Osteocyte (in vitro differentiated cells): Measurements from ENCODE around the gene DENND1A. TPM values are rescaled to one million over a fixed set of nuclear protein-coding genes. Genes with fewer than 3 reads are reported as not detected.
"Not testable (repeated sequence)": the region's sequence is repeated elsewhere in the genome, so short reads cannot be mapped to it uniquely, and the experiment has no call there.

Experiments used
- DNase-seq: peaks from one replicate; pipeline ENCODE4 v3.0.0; 2021; ENCODE audit warnings: mixed read lengths; ENCODE audit not compliant: unreplicated experiment; ENCODE audit errors: extremely low spot score
- H3K27ac Mint-ChIP-seq: one replicate; pipeline ENCODE4 v1.8.0; 2021; ENCODE audit warnings: mild to moderate bottlenecking, mixed read lengths; ENCODE audit not compliant: unreplicated experiment
- H3K27me3 Mint-ChIP-seq: one replicate; pipeline ENCODE4 v1.8.0; 2021; ENCODE audit warnings: mixed read lengths; ENCODE audit not compliant: unreplicated experiment
- H3K36me3 Mint-ChIP-seq: one replicate; pipeline ENCODE4 v1.8.0; 2021; ENCODE audit warnings: mixed read lengths; ENCODE audit not compliant: unreplicated experiment
- H3K4me1 Mint-ChIP-seq: one replicate; pipeline ENCODE4 v1.8.0; 2021; ENCODE audit warnings: mixed read lengths; ENCODE audit not compliant: unreplicated experiment
- H3K4me3 Mint-ChIP-seq: one replicate; pipeline ENCODE4 v1.8.0; 2021; ENCODE audit warnings: mild to moderate bottlenecking, moderate library complexity, mixed read lengths; ENCODE audit not compliant: unreplicated experiment
- H3K9me3 Mint-ChIP-seq: one replicate; pipeline ENCODE4 v1.8.0; 2021; ENCODE audit warnings: mixed read lengths; ENCODE audit not compliant: unreplicated experiment
- total RNA-seq: library from RNA; stranded (reverse); gene quantifications from 2 replicates; pipeline ENCODE4 v1.2.1, GENCODE V29; 2021
- TF ChIP-seq, protein P1 (sequence below): fragments of 200-600 bp; sonication (generic); IDR thresholded peaks from 2 replicates; pipeline ENCODE4 v1.5.0; 2021; ENCODE audit warnings: antibody characterized with exemption, mild to moderate bottlenecking, moderate library complexity

The DENND1A gene
- total RNA-seq, 1 donor from 2014 or later: 19.8 TPM

DNA sequence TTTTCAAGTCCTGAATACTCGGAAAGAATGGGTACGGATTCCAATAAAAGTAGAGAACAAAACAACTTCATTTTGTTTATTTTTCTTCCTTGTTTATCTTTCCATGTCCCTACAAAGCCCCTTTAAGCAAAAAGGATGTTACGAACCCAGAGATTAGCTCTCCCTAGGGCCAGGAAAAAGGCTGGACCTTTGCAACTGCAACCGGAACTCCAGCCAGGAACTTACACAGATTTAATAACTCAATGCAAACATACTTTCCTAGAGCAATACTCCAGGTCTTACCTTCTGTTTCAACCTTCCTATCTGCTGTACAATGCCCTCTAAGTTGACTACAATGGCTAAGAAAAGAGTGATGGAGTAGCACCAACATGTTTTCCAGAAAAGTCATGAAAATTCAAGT is 7.0 kb downstream of the DENND1A start:
- H3K36me3 Mint-ChIP-seq: peaks cover 3% of the 10 kb centered on the region
- no peak overlapping the region for H3K27ac Mint-ChIP-seq
- no peaks in the 10 kb centered on the region for H3K27me3 Mint-ChIP-seq
- DNase-seq: no peak
- H3K4me1 Mint-ChIP-seq: peaks cover 36% of the 10 kb centered on the region
- peaks cover 4% of the 10 kb centered on the region for H3K9me3 Mint-ChIP-seq
- no peak overlapping the region for H3K4me3 Mint-ChIP-seq
- TF ChIP-seq, protein P1, sequence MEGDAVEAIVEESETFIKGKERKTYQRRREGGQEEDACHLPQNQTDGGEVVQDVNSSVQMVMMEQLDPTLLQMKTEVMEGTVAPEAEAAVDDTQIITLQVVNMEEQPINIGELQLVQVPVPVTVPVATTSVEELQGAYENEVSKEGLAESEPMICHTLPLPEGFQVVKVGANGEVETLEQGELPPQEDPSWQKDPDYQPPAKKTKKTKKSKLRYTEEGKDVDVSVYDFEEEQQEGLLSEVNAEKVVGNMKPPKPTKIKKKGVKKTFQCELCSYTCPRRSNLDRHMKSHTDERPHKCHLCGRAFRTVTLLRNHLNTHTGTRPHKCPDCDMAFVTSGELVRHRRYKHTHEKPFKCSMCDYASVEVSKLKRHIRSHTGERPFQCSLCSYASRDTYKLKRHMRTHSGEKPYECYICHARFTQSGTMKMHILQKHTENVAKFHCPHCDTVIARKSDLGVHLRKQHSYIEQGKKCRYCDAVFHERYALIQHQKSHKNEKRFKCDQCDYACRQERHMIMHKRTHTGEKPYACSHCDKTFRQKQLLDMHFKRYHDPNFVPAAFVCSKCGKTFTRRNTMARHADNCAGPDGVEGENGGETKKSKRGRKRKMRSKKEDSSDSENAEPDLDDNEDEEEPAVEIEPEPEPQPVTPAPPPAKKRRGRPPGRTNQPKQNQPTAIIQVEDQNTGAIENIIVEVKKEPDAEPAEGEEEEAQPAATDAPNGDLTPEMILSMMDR: no peak

DNA sequence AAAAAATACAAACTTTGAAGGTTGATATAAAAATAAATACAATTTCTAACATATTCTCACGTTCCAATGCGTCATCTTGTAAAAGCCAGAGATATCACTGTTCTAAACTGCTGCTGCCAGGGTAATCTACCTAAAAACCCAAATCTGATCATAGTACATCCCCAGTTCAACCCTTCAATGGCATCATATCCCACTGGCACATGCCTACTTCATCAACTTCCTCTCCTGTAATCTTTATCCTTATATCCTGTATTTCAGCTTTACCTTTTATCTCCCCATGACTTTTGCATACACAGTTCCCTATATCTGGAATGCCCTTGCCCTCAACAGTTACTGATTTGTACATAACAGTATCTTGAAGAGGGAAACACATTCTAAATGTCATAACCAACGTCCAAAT is 7.5 kb downstream of the DENND1A start:
- TF ChIP-seq, protein P1: no peak
- H3K4me3 Mint-ChIP-seq: no peak overlapping the region
- peaks cover 3% of the 10 kb centered on the region for H3K36me3 Mint-ChIP-seq
- H3K9me3 Mint-ChIP-seq: peaks cover 4% of the 10 kb centered on the region
- DNase-seq: no peak
- no peak overlapping the region for H3K27ac Mint-ChIP-seq
- peaks cover 32% of the 10 kb centered on the region for H3K4me1 Mint-ChIP-seq
- H3K27me3 Mint-ChIP-seq: no peaks in the 10 kb centered on the region

DNA sequence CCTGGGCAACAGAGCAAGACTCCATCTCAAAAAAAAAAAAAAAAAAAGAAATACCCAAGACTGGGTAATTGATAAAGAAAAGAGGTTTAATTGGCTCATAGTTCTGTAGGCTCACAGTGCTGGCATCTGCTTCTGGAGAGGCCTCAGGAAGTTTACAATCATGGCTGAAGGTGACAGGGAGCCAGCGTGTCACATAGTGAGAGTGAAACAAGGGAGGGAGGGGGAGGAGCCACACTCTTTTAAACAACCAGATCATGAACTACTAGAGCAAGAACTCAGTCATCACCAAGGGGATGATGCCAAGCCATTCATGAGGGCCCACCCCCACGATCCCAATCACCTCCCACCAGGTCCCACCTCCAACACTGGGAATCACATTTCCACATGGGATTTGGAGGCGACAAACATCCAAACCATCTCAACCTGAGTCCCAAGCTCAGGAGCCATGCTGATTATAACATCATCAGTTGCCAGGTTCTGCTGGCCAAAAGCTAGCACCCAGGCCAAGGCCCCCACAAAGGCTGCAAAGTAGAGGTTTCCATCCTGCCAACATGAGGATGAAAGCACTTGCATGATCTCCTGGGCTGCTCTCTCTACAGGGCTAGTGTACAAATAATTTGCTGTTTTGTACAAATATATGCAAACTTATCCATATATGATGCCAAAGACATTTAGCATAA is 15.3 kb downstream of the DENND1A start:
- Mint-ChIP-seq H3K27me3 (no peaks in the 10 kb centered on the region), H3K4me3 (no peak overlapping the region), H3K36me3 (peaks cover 12% of the 10 kb centered on the region), H3K27ac (no peak overlapping the region), H3K9me3 (peaks cover 8% of the 10 kb centered on the region), H3K4me1 (peaks cover 7% of the 10 kb centered on the region)
- DNase-seq: no peak
- TF ChIP-seq, protein P1: no peak

DNA sequence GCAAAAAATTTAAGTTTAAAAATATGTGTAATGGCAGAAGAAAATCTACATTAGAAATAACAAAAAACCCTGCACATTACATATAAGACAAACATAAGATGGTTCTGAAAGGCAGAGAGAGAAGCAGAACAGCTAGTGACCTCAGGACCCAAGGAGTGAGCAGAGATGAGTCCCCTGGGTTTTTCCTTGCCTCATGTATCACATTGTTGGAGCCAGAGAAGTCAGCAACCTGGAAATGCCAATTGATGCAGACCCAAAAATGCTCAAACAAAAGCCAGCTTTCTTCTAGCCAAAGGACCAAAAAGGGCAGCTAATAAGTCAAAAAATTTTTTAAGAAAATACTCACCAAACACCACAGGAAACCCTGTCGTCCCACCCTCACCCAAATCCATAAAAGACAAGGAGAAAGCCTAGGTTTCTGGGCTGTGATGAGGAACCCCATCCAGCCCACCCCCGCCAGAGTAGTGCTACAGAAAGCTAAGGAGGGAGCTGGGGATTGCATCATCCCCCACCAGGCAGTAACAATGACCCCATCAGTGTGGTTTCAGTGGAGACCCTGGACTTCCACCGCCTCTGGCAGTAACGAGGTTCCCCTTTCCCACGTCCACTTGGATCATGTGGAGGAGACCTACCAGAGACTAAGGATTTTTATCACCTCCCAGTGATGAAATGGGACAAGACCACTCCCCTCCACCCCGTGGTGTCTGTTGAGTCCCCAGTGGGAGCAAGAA is 17.6 kb downstream of the DENND1A start:
- H3K4me1 Mint-ChIP-seq: peaks cover 7% of the 10 kb centered on the region

DNA sequence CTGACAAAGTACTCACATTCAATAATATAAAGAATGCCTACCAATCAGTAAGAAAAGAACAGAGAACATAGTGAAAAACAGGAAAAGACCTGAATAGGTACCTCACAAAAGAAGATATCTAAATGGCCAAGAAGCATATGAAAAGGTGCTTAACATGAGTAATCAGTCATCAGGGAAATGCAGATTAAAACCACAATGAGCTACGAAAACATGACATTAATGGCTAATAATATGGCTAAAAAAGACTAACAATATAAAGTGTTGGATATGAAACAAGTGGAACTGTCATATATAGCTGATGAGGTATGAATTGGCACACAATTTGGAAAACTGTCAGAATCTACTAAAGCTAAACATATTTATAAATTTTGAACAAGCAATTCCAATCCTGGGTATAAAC is 18.9 kb downstream of the DENND1A start:
- peaks cover 7% of the 10 kb centered on the region for H3K4me1 Mint-ChIP-seq

More for the DNA sequence above, 17.6 kb downstream of the DENND1A start:
- Mint-ChIP-seq H3K4me3 (no peak overlapping the region), H3K36me3 (peaks cover 9% of the 10 kb centered on the region), H3K27ac (no peak overlapping the region), H3K27me3 (no peaks in the 10 kb centered on the region), H3K9me3 (peaks cover 8% of the 10 kb centered on the region)
- DNase-seq: no peak
- TF ChIP-seq, protein P1: no peak

DNA sequence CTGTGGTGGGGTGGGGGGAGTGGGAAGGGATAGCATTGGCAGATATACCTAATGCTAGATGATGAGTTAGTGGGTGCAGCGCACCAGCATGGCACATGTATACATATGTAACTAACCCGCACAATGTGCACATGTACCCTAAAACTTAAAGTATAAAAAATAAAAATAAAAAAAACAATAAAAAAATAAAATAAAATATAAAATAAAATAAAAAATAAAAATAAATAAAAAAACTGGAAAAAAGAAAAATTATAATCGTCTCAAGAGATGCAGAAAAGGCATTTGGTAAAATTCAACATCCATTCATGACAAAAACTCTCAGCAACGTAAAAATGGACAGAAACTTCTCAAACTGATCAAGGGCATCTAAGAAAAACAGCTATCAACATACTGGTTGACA is 20.7 kb downstream of the DENND1A start:
- H3K27ac Mint-ChIP-seq, H3K9me3 Mint-ChIP-seq, H3K4me3 Mint-ChIP-seq, H3K27me3 Mint-ChIP-seq, DNase-seq, H3K4me1 Mint-ChIP-seq: not testable (repeated sequence)
- peaks cover 11% of the 10 kb centered on the region for H3K36me3 Mint-ChIP-seq

More for the DNA sequence above, 18.9 kb downstream of the DENND1A start:
- TF ChIP-seq, protein P1: no peak
- Mint-ChIP-seq H3K4me3 (no peak overlapping the region), H3K9me3 (peaks cover 8% of the 10 kb centered on the region), H3K27ac (no peak overlapping the region), H3K27me3 (no peaks in the 10 kb centered on the region), H3K36me3 (peaks cover 9% of the 10 kb centered on the region)
- no peak for DNase-seq

DNA sequence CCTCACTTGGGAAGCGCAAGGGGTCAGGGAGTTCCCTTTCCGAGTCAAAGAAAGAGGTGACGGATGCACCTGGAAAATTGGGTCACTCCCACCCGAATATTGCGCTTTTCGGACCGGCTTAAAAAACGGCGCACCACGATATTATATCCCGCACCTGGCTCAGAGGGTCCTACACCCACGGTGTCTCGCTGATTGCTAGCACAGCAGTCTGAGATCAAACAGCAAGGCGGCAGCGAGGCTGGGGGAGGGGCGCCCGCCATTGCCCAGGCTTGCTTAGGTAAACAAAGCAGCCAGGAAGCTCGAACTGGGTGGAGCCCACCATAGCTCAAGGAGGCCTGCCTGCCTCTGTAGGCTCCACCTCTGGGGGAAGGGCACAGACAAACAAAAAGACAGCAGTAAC is 26.4 kb downstream of the DENND1A start:
- not testable (repeated sequence) for H3K27ac Mint-ChIP-seq, DNase-seq, H3K9me3 Mint-ChIP-seq, H3K4me3 Mint-ChIP-seq, H3K4me1 Mint-ChIP-seq, H3K27me3 Mint-ChIP-seq
- H3K36me3 Mint-ChIP-seq: peaks cover 13% of the 10 kb centered on the region
